Measurements from ENCODE around the gene INKA1. TPM values are rescaled to one million over a fixed set of nuclear protein-coding genes. Genes with fewer than 3 reads are reported as not detected.
"Not testable (repeated sequence)": the region's sequence is repeated elsewhere in the genome, so short reads cannot be mapped to it uniquely, and the experiment has no call there.

INKA1 gene
- total RNA-seq = 1.2 and 2.3 TPM in 2 replicates

DNA sequence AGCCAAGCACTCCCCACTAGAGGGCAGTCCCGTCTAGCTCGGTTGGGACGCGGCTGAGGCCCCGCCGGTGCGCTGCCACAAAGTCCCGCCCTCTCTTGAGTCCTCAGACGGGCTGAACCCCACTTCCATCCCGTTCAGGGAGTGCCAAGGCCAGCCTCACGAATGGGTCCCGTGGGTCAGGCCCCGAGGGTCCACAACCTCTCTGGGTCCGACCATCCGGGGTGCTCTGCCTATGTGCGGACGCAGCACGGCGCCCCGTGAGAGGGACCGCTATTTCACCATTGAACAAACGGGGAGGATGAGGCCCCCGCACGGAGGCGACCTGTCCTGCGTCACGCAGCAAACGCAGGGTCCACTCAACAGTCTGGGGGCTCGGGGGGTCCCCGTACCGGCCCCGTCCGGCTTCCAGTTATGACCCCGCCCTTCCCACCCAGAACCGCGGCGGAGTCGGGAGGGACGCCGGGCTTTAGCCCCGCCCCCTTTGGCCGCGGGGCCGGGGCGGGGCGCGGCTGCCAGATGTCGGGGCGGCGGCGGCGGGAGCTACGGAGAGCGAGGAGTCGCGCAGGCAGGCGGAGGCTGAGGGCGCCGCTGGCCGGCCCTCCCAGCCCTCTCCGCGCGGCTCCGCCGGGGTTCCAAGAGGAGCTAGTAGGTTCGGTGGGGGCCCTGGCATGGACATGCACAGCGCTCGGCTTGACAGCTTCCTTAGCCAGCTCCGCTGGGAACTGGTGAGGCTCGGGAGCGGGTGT lies at the start of gene INKA1:
TSS of gene INKA1 (plus strand) at position 543 of the 746 bp plus-strand sequence. CDS start at position 675, 132 bp downstream.
- peaks cover 9% of the 10 kb centered on the region for H3K36me3 Mint-ChIP-seq (ENCODE audit: low read depth)
- intact Hi-C loops (cut with micrococcal nuclease) = loop anchor here (1.0 to 2.0 kb wide), 3 partner anchors 17 to 104 kb away; partner anchors contain the start of gene IP6K1
- peaks cover 22% of the 10 kb centered on the region for H3K4me1 Mint-ChIP-seq (ENCODE audit: low read depth)
- H3K9me3 Mint-ChIP-seq = no peaks in the 10 kb centered on the region
- H3K27me3 Mint-ChIP-seq (ENCODE audit: low read depth) = peaks cover 17% of the 10 kb centered on the region
- peak; percentile 83 for DNase-seq (ENCODE audit: low spot score)
- H3K27ac Mint-ChIP-seq = peak within 1 kb of the TSS; percentile 75
- H3K4me3 Mint-ChIP-seq (ENCODE audit: low read depth) = peak within 1 kb of the TSS; percentile 83

DNA sequence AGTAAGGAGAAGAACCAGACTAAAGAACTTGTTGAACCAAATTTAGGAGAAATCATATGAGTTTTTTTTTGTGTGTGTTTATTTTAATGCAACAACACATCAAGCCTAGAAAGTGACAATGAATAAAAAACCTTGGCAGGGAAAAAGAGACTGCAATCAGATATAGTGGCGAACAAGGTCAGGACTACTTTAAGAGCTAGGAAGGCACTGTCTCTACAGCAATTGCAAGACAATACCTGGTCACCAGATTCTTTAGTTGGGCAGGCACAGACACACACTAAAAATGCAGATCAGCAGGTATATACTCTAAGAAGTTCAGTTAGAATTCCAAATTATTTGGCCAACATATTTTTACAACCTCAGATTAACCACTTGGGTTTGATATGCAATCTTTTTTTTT lies 48.5 kb upstream of the INKA1 start:
- no peaks in the 10 kb centered on the region for H3K27me3 Mint-ChIP-seq (ENCODE audit: low read depth)
- H3K4me1 Mint-ChIP-seq (ENCODE audit: low read depth) = no peaks in the 10 kb centered on the region
- peaks cover 12% of the 10 kb centered on the region for H3K36me3 Mint-ChIP-seq (ENCODE audit: low read depth)
- DNase-seq (ENCODE audit: low spot score) = no peak
- no peaks in the 10 kb centered on the region for H3K9me3 Mint-ChIP-seq
- intact Hi-C loops (cut with micrococcal nuclease) = no loop called here
- H3K27ac Mint-ChIP-seq = no peak overlapping the region
- H3K4me3 Mint-ChIP-seq (ENCODE audit: low read depth) = no peak overlapping the region

DNA sequence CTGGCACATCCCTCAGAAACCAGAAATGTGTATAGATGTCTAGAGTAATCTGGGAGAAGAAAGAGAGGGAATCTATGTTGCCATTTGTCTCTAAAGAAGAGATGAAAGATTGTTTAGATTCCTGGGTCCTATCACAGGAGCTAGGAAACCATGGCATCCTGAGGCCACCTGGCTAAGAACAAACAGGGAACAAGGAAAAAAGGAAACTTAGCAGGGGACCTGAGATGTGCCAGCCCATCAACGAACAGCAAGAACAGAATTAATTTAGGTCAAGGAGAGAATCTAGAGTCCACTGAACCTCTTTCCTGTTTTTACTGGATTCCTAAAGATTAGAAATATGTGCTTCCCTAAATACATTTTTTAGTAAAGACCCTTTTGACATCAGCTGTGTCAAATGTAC lies 47.0 kb upstream of the INKA1 start:
- intact Hi-C loops (cut with micrococcal nuclease) = no loop called here
- DNase-seq (ENCODE audit: low spot score) = no peak
- H3K36me3 Mint-ChIP-seq (ENCODE audit: low read depth) = peaks cover 9% of the 10 kb centered on the region
- H3K27me3 Mint-ChIP-seq (ENCODE audit: low read depth) = no peaks in the 10 kb centered on the region
- no peaks in the 10 kb centered on the region for H3K4me1 Mint-ChIP-seq (ENCODE audit: low read depth)
- no peak overlapping the region for H3K4me3 Mint-ChIP-seq (ENCODE audit: low read depth)
- no peaks in the 10 kb centered on the region for H3K9me3 Mint-ChIP-seq
- H3K27ac Mint-ChIP-seq = no peak overlapping the region

DNA sequence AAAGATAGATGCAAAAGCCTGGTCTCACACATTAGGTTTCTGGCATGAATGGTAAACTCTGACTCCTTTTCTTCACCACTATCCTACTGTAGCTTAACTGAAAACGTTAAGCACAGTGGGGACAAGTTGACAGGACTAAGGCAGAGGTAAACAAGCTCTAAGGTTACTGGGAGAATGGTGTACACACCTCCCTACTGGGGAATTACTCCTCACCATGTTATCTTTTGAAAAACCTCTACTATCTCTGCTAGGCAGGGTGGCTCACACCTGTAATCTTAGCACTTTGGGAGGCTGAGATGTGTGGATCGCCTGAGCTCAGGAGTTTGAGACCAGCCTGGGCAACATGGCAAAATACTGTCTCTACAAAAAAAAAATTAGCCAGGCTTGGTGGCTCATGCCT lies 45.9 kb upstream of the INKA1 start:
- no peaks in the 10 kb centered on the region for H3K4me1 Mint-ChIP-seq (ENCODE audit: low read depth)
- no peak for DNase-seq (ENCODE audit: low spot score)

DNA sequence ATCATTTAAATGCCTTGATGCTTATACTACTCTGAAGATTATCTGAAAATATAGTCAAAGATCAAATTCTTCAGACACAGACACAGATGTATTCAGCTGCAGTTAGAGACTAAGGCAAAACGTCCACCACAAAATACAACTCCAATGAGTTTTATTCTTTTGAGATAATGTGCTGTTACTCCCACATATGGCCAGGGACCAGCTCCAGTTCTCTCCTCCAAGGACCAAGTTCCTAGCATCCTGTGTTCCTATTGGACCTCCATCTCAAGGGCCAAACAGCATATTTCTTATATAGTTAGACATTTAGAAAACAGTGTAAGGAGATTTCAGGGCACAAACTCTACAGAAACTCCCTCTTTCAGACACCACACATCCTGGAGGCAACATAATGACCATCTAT lies 43.8 kb upstream of the INKA1 start:
- Mint-ChIP-seq H3K36me3 (ENCODE audit: low read depth) (peaks cover 5% of the 10 kb centered on the region), H3K4me1 (ENCODE audit: low read depth) (no peaks in the 10 kb centered on the region), H3K27me3 (ENCODE audit: low read depth) (no peaks in the 10 kb centered on the region), H3K4me3 (ENCODE audit: low read depth) (no peak overlapping the region), H3K9me3 (no peaks in the 10 kb centered on the region), H3K27ac (no peak overlapping the region)
- DNase-seq (ENCODE audit: low spot score) = no peak
- intact Hi-C loops (cut with micrococcal nuclease) = no loop called here

More for the DNA sequence above, 45.9 kb upstream of the INKA1 start:
- H3K9me3 Mint-ChIP-seq = no peaks in the 10 kb centered on the region
- intact Hi-C loops (cut with micrococcal nuclease) = no loop called here
- H3K27ac Mint-ChIP-seq = no peak overlapping the region
- peaks cover 9% of the 10 kb centered on the region for H3K36me3 Mint-ChIP-seq (ENCODE audit: low read depth)
- no peaks in the 10 kb centered on the region for H3K27me3 Mint-ChIP-seq (ENCODE audit: low read depth)
- no peak overlapping the region for H3K4me3 Mint-ChIP-seq (ENCODE audit: low read depth)

DNA sequence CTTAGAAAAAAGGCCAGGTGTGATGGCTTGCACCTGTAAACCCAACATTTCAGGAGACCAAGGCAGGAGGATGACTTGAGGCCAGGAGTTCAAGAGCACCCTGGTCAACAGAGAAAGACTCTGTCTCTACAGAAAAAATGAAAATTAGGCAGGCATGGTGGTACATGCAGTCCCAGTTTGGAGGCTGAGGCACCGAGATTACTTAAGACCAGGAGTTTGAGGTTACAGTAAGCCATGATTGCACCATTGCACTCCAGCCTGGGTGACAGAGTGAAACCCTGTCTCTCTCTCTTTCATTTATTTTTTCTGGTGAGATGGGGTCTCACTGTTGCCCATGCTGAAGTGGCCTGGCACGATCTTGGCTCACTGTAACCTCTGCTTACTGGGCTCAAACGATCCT lies 41.4 kb upstream of the INKA1 start:
- H3K9me3 Mint-ChIP-seq = no peaks in the 10 kb centered on the region
- intact Hi-C loops (cut with micrococcal nuclease) = no loop called here

DNA sequence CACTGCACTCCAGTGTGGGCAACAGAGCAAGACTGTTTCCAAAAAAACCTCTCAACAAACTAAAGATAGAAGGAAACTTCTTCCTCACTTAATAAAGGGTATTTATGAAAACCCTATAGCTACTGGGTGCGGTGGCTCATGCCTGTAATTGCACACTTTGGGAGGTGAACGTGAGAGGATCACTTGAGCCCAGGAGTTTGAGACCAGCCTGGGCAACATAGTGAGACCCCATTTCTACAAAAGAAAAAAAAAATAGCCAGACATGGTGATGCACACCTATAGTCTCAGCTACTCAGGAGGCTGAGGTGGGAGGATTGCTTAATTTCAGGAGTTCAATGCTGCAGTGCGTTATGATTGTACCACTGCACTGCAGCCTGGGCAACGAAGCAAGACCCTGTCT lies 39.1 kb upstream of the INKA1 start:
- H3K4me1 Mint-ChIP-seq (ENCODE audit: low read depth) = peaks cover 5% of the 10 kb centered on the region
- H3K4me3 Mint-ChIP-seq (ENCODE audit: low read depth) = no peak overlapping the region
- no peak for DNase-seq (ENCODE audit: low spot score)
- H3K27ac Mint-ChIP-seq = no peak overlapping the region
- no peaks in the 10 kb centered on the region for H3K9me3 Mint-ChIP-seq
- no peaks in the 10 kb centered on the region for H3K27me3 Mint-ChIP-seq (ENCODE audit: low read depth)
- intact Hi-C loops (cut with micrococcal nuclease) = no loop called here
- H3K36me3 Mint-ChIP-seq (ENCODE audit: low read depth) = peaks cover 8% of the 10 kb centered on the region

More for the DNA sequence above, 41.4 kb upstream of the INKA1 start:
- Mint-ChIP-seq H3K4me1 (ENCODE audit: low read depth) (peaks cover 5% of the 10 kb centered on the region), H3K27ac (no peak overlapping the region), H3K4me3 (ENCODE audit: low read depth) (no peak overlapping the region), H3K36me3 (ENCODE audit: low read depth) (peaks cover 7% of the 10 kb centered on the region), H3K27me3 (ENCODE audit: low read depth) (no peaks in the 10 kb centered on the region)
- DNase-seq (ENCODE audit: low spot score) = no peak

DNA sequence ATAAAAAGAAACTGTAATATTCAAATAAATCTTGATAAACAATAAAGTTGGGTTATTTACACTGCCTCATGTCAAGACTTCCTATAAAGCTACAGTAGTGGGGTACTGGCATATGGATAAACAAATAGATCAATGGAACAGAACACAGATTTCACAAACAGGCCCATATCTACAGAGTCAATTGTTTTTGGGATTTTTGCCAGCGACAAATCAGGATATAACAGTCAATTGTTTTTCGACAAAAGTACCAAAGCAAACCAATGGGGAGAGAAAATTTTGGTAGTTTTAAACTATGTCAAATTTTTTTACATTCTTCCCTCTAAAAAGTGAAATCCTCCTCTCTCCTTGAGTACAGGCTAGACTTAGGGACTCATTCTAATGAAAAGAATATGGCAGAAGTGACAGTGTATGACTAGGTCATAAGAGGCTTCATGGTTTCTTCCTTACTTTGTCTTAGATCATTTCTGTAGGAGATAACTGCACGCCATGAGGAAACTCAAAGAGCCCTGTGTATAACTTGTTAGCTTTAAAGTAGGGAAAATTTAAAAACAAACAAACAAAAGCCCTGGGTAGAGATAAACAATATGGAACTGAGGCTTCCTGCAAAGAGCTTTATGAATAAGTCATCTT lies 33.7 kb upstream of the INKA1 start:
- Mint-ChIP-seq H3K4me3 (ENCODE audit: low read depth) (no peak overlapping the region), H3K9me3 (no peaks in the 10 kb centered on the region), H3K36me3 (ENCODE audit: low read depth) (peaks cover 20% of the 10 kb centered on the region), H3K4me1 (ENCODE audit: low read depth) (peaks cover 13% of the 10 kb centered on the region), H3K27ac (no peak overlapping the region), H3K27me3 (ENCODE audit: low read depth) (no peaks in the 10 kb centered on the region)
- DNase-seq (ENCODE audit: low spot score) = no peak
- intact Hi-C loops (cut with micrococcal nuclease) = no loop called here

DNA sequence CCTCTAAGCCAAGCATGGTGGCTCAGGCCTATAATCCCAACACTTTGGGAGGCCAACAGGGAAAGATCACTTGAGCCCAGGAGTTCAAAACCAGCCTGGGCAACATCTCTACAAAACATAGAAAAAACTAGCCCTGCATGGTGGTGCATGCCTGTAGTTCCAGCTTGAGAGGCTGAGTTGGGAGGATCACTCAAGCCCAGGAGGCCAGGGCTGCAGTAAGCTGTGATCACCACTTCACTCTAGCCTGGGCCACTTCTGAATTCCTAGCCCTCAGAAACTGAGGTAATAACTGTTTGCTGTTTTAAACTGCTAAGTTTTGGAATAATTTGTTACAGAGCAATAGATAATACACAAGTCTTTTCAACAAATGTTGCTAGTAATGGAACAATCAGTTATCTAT lies 33.1 kb upstream of the INKA1 start:
- no peak for DNase-seq (ENCODE audit: low spot score)
- intact Hi-C loops (cut with micrococcal nuclease) = no loop called here
- Mint-ChIP-seq H3K27me3 (ENCODE audit: low read depth) (no peaks in the 10 kb centered on the region), H3K36me3 (ENCODE audit: low read depth) (peaks cover 15% of the 10 kb centered on the region), H3K27ac (no peak overlapping the region), H3K4me1 (ENCODE audit: low read depth) (peaks cover 9% of the 10 kb centered on the region), H3K4me3 (ENCODE audit: low read depth) (no peak overlapping the region), H3K9me3 (no peaks in the 10 kb centered on the region)

DNA sequence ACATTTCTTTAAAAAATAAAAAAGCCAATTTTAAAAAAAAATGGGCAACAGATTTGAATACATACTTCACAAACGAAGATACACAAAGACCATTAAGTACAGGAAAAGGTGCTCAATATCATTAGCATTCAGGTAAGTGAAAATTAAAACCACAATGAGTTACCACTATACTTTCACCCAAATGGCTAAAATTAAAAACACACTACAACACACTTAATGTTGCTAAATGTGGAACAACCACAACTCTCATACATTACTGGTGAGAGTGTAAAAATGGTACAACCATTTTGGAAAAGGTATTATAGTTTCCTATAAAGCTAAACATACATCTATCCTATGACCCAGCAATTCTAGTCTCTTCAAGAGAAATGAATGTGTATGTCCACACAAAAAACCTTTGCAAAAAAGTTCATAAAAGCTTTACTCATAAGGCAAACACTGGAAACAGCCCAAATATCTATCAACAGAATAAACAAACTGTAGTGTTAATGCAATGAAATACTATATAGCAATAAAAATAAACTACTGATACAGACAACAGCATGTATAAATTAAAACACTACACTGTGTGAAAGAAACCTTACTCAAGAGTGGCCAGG lies 31.6 kb upstream of the INKA1 start:
- intact Hi-C loops (cut with micrococcal nuclease) = no loop called here
- Mint-ChIP-seq H3K27ac (no peak overlapping the region), H3K9me3 (no peaks in the 10 kb centered on the region), H3K27me3 (ENCODE audit: low read depth) (no peaks in the 10 kb centered on the region), H3K4me3 (ENCODE audit: low read depth) (no peak overlapping the region), H3K4me1 (ENCODE audit: low read depth) (peaks cover 8% of the 10 kb centered on the region), H3K36me3 (ENCODE audit: low read depth) (peaks cover 13% of the 10 kb centered on the region)
- DNase-seq (ENCODE audit: low spot score) = no peak

DNA sequence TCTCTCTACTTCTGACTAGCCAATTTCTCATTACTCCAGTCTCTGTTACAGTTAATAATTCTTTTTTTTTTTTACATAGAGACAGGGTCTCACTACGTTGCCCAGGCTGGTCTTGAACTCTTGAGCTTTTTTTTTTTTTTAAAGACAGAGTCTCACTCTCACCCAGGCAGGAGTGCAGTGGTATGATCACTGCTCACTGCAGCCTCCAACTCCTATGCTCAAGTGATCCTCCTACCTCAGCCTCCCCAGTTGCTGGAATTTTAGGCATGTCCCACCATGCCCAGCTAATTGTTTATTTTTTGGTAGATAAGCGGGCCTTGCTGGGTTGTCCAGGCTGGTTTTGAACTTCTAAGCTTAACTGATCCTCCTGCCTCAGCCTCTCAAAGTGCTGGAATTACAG lies 30.4 kb upstream of the INKA1 start:
- Mint-ChIP-seq H3K36me3 (ENCODE audit: low read depth) (peaks cover 13% of the 10 kb centered on the region), H3K4me1 (ENCODE audit: low read depth) (peaks cover 8% of the 10 kb centered on the region), H3K27ac (no peak overlapping the region), H3K4me3 (ENCODE audit: low read depth) (no peak overlapping the region), H3K9me3 (no peaks in the 10 kb centered on the region), H3K27me3 (ENCODE audit: low read depth) (no peaks in the 10 kb centered on the region)
- intact Hi-C loops (cut with micrococcal nuclease) = no loop called here
- DNase-seq (ENCODE audit: low spot score) = no peak

DNA sequence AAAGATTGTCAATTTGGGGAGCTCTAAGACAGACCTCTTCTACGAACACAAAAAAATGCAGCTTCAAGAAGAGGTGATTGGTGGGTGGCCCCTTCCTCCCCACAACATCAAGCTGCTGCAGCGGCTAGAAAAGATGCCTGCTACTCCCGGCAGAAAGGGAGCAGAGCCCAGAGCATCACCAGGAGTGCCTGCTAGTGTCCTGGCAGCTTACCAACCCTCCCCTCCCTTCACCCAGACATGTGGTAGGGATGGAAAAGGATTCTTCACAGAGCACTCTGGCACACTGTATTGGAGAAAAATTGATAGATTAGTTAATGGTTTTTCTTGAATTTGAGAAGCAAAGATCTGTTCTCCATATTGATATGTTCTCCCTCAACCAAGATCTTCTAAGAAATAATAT lies 27.5 kb upstream of the INKA1 start:
- intact Hi-C loops (cut with micrococcal nuclease) = no loop called here
- no peak overlapping the region for H3K27ac Mint-ChIP-seq

DNA sequence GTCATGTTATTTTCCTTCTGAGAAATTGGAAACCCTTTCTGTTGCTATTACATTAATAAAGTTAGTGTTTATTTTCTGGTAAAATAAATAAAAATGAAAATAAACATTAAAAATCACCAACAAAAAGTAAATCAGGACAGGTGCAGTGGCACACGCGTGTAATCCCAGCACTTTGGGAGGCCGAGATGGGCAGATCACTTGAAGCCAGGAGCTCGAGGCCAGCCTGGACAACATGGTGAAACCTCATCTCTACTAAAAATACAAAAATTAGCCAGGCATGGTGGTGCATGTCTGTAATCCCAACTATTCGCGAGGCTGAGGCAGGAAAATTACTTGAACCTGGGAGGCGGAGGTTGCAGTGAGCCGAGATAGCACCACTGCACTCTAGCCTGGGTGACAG lies 27.0 kb upstream of the INKA1 start:
- H3K27me3 Mint-ChIP-seq (ENCODE audit: low read depth); DNase-seq (ENCODE audit: low spot score); H3K4me1 Mint-ChIP-seq (ENCODE audit: low read depth); intact Hi-C loops (cut with micrococcal nuclease); H3K9me3 Mint-ChIP-seq; H3K4me3 Mint-ChIP-seq (ENCODE audit: low read depth); H3K27ac Mint-ChIP-seq: not testable (repeated sequence)
- peaks cover 17% of the 10 kb centered on the region for H3K36me3 Mint-ChIP-seq (ENCODE audit: low read depth)

More for the DNA sequence above, 27.5 kb upstream of the INKA1 start:
- no peak for DNase-seq (ENCODE audit: low spot score)
- H3K4me1 Mint-ChIP-seq (ENCODE audit: low read depth) = peaks cover 7% of the 10 kb centered on the region
- H3K9me3 Mint-ChIP-seq = no peaks in the 10 kb centered on the region
- peaks cover 14% of the 10 kb centered on the region for H3K36me3 Mint-ChIP-seq (ENCODE audit: low read depth)
- no peak overlapping the region for H3K4me3 Mint-ChIP-seq (ENCODE audit: low read depth)
- H3K27me3 Mint-ChIP-seq (ENCODE audit: low read depth) = no peaks in the 10 kb centered on the region

Measured in activated T-helper 2 cell treated with anti-CD3 and anti-CD28 coated beads, Interferon-gamma antibody, Interleukin-2, Interleukin-4, amounts not matched to agents 10 μg/mL and 5 μg/mL and 100 μg/mL, durations not matched to agents 14 hours and 24 hours and 36 hours (primary cell).